ENCODE measurements around the gene RNF8.
"Not testable (repeated sequence)": the region's sequence is repeated elsewhere in the genome, so short reads cannot be mapped to it uniquely, and the experiment has no call there.

The RNF8 gene

GRCh38 chr6:37435373-37435772 is 81.6 kb downstream of the RNF8 start:
- intact Hi-C loops (cut with DNase I) = no loop called here
- DNase-seq = no peak

DNA sequence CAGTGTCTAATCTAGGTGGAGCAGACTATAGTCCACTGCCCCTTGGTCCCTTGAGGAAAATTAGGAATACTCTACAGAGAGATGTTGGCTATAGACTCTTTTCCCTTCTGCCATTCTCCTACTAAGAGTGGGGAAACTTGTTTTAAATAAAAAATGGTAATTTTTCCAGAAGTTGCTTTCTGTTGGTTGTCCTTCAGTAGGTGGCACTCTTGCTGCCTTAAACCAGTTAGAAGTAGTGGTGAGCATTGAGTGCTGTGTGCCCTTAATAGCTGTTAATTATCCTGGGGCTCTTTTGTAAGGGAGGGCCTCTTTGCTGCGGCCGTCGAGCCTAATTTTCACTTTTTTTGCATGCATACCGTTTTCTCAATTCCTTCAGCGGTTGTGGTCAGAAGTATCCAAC is 82.0 kb downstream of the RNF8 start:
- intact Hi-C loops (cut with DNase I) = no loop called here
- DNase-seq = no peak

DNA sequence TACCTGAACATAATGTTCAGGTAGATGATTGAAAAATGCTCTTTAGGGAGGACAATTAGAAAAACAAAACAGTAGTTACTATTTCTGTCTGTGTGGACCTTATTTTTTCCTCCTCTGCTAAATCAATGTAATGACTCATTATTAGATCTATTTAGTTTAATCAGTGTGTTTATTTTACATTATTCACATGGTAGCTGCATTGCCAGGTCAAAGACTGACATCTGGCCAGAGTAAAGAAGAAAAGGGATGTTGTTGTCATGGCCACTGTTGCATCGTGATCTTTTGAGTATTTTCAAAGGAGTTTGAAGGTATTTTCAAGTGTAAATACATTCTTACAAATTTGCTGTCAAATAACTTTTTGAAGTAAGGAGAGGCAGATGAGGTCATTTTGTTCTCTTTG is 85.1 kb downstream of the RNF8 start:
- intact Hi-C loops (cut with DNase I) = no loop called here
- DNase-seq = no peak

DNA sequence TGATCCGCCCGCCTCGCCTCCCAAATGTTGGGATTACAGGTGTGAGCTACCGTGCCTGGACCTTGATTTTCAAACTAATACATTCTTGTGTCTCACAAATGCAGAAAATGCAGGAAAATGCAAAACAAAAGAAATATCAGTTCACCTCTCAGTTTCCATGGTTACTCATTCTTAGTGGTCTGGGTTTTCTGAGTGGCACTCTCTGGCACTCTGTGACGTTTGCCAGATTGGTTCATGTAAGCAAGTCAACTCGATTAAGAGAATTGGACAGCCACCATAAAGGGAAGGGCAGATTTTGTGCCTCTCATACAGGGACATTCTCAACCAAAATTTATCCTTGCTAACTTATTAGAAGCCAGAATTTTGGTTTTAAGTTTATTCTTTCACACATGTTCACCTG is 87.9 kb downstream of the RNF8 start:
- intact Hi-C loops (cut with DNase I) = no loop called here
- DNase-seq = no peak

GRCh38 chr6:37442416-37443215 is 88.8 kb downstream of the RNF8 start:
- no peak for DNase-seq

GRCh38 chr6:37443216-37443542 is 89.4 kb downstream of the RNF8 start:
- intact Hi-C loops (cut with DNase I); DNase-seq: not testable (repeated sequence)

More at GRCh38 chr6:37442416-37443215, 88.8 kb downstream of the RNF8 start:
- intact Hi-C loops (cut with DNase I) = no loop called here

Measured in posterior cingulate gyrus (tissue), 11 donors.